Measurements from ENCODE around the gene MDM2.
"Not testable (repeated sequence)": the region's sequence is repeated elsewhere in the genome, so short reads cannot be mapped to it uniquely, and the experiment has no call there.

The MDM2 gene

GRCh38 chr12:68791897-68792481, 16.0 kb upstream of the MDM2 start:
- Mint-ChIP-seq H3K4me1 (peaks cover 7% of the 10 kb centered on the region), H3K9me3 (no peaks in the 10 kb centered on the region), H3K4me3 (no peak overlapping the region), H3K27me3 (no peaks in the 10 kb centered on the region), H3K36me3 (no peaks in the 10 kb centered on the region), H3K27ac (no peak overlapping the region)
- ATAC-seq (ENCODE audit: low read depth) (no peak), DNase-seq (ENCODE audit: low spot score in 2 of 2) (no peak)

- Mint-ChIP-seq H3K9me3 (no peaks in the 10 kb centered on the region), H3K4me3 (no peak overlapping the region), H3K36me3 (no peaks in the 10 kb centered on the region), H3K27me3 (no peaks in the 10 kb centered on the region), H3K4me1 (peaks cover 2% of the 10 kb centered on the region), H3K27ac (no peak overlapping the region)
- DNase-seq (ENCODE audit: low spot score in 2 of 2), result peak; percentile 5 to 17
- peak; percentile 93 for ATAC-seq (ENCODE audit: low read depth)
Measured at GRCh38 chr12:68792952-68793351, 15.0 kb upstream of the MDM2 start.

- no peak for ATAC-seq (ENCODE audit: low read depth)
- DNase-seq (ENCODE audit: low spot score in 2 of 2), result no peak
- H3K36me3 Mint-ChIP-seq, result no peaks in the 10 kb centered on the region
- no peak overlapping the region for H3K4me3 Mint-ChIP-seq
- no peaks in the 10 kb centered on the region for H3K27me3 Mint-ChIP-seq
- H3K4me1 Mint-ChIP-seq, result peaks cover 2% of the 10 kb centered on the region
- no peak overlapping the region for H3K27ac Mint-ChIP-seq
- no peaks in the 10 kb centered on the region for H3K9me3 Mint-ChIP-seq
Measured at GRCh38 chr12:68793436-68793835, 14.5 kb upstream of the MDM2 start.

- no peak for ATAC-seq (ENCODE audit: low read depth)
- Mint-ChIP-seq H3K4me3 (no peak overlapping the region), H3K36me3 (no peaks in the 10 kb centered on the region), H3K27ac (no peak overlapping the region), H3K4me1 (peaks cover 2% of the 10 kb centered on the region), H3K9me3 (no peaks in the 10 kb centered on the region), H3K27me3 (peaks cover 2% of the 10 kb centered on the region)
- DNase-seq (ENCODE audit: low spot score in 2 of 2), result no peak
Measured at GRCh38 chr12:68793975-68794652, 13.9 kb upstream of the MDM2 start.

GRCh38 chr12:68794653-68795251, 13.2 kb upstream of the MDM2 start:
- no peak overlapping the region for H3K4me3 Mint-ChIP-seq
- peaks cover 2% of the 10 kb centered on the region for H3K27me3 Mint-ChIP-seq
- H3K36me3 Mint-ChIP-seq, result no peaks in the 10 kb centered on the region
- no peak overlapping the region for H3K27ac Mint-ChIP-seq
- DNase-seq (ENCODE audit: low spot score in 2 of 2) (no peak), ATAC-seq (ENCODE audit: low read depth) (no peak)
- H3K4me1 Mint-ChIP-seq, result no peaks in the 10 kb centered on the region
- H3K9me3 Mint-ChIP-seq, result no peaks in the 10 kb centered on the region

GRCh38 chr12:68796399-68796798, 11.6 kb upstream of the MDM2 start:
- H3K4me3 Mint-ChIP-seq, result no peak overlapping the region
- H3K27ac Mint-ChIP-seq, result no peak overlapping the region
- no peaks in the 10 kb centered on the region for H3K4me1 Mint-ChIP-seq
- DNase-seq (ENCODE audit: low spot score in 2 of 2), result no peak
- peaks cover 2% of the 10 kb centered on the region for H3K27me3 Mint-ChIP-seq
- no peak for ATAC-seq (ENCODE audit: low read depth)
- no peaks in the 10 kb centered on the region for H3K9me3 Mint-ChIP-seq
- H3K36me3 Mint-ChIP-seq, result no peaks in the 10 kb centered on the region

GRCh38 chr12:68798882-68799234, 9.1 kb upstream of the MDM2 start:
- Mint-ChIP-seq H3K9me3 (no peaks in the 10 kb centered on the region), H3K36me3 (no peaks in the 10 kb centered on the region), H3K4me1 (no peaks in the 10 kb centered on the region), H3K27me3 (peaks cover 2% of the 10 kb centered on the region), H3K4me3 (no peak overlapping the region), H3K27ac (no peak overlapping the region)
- no peak for ATAC-seq (ENCODE audit: low read depth)
- DNase-seq (ENCODE audit: low spot score in 2 of 2), result no peak

- no peak for ATAC-seq (ENCODE audit: low read depth)
- Mint-ChIP-seq H3K4me1 (no peaks in the 10 kb centered on the region), H3K9me3 (no peaks in the 10 kb centered on the region), H3K36me3 (no peaks in the 10 kb centered on the region), H3K27me3 (peaks cover 2% of the 10 kb centered on the region), H3K4me3 (no peak overlapping the region), H3K27ac (no peak overlapping the region)
- DNase-seq (ENCODE audit: low spot score in 2 of 2), result no peak
Measured at GRCh38 chr12:68800294-68800693, 7.7 kb upstream of the MDM2 start.

GRCh38 chr12:68801124-68801523, 6.9 kb upstream of the MDM2 start:
- ATAC-seq (ENCODE audit: low read depth); H3K9me3 Mint-ChIP-seq: not testable (repeated sequence)

GRCh38 chr12:68802372-68802745, 5.6 kb upstream of the MDM2 start:
- not testable (repeated sequence) for H3K4me1 Mint-ChIP-seq; H3K27me3 Mint-ChIP-seq; H3K36me3 Mint-ChIP-seq; H3K4me3 Mint-ChIP-seq; ATAC-seq (ENCODE audit: low read depth); H3K27ac Mint-ChIP-seq; DNase-seq (ENCODE audit: low spot score in 2 of 2); H3K9me3 Mint-ChIP-seq

More at GRCh38 chr12:68801124-68801523, 6.9 kb upstream of the MDM2 start:
- not testable (repeated sequence) for H3K27ac Mint-ChIP-seq; H3K36me3 Mint-ChIP-seq; H3K4me1 Mint-ChIP-seq; DNase-seq (ENCODE audit: low spot score in 2 of 2); H3K27me3 Mint-ChIP-seq; H3K4me3 Mint-ChIP-seq

- DNase-seq (ENCODE audit: low spot score in 2 of 2); H3K9me3 Mint-ChIP-seq; H3K4me1 Mint-ChIP-seq; H3K4me3 Mint-ChIP-seq; ATAC-seq (ENCODE audit: low read depth); H3K36me3 Mint-ChIP-seq; H3K27ac Mint-ChIP-seq; H3K27me3 Mint-ChIP-seq: not testable (repeated sequence)
Measured at GRCh38 chr12:68802911-68803651, 4.9 kb upstream of the MDM2 start.

- Mint-ChIP-seq H3K4me3 (no peak overlapping the region), H3K4me1 (peaks cover 3% of the 10 kb centered on the region), H3K27me3 (no peaks in the 10 kb centered on the region), H3K36me3 (no peaks in the 10 kb centered on the region), H3K9me3 (no peaks in the 10 kb centered on the region), H3K27ac (no peak overlapping the region)
- no peak for DNase-seq (ENCODE audit: low spot score in 2 of 2)
- ATAC-seq (ENCODE audit: low read depth), result no peak
Measured at GRCh38 chr12:68803948-68804656, 3.9 kb upstream of the MDM2 start.

GRCh38 chr12:68804657-68805591, 3.1 kb upstream of the MDM2 start:
- no peak overlapping the region for H3K27ac Mint-ChIP-seq
- H3K36me3 Mint-ChIP-seq, result no peaks in the 10 kb centered on the region
- ATAC-seq (ENCODE audit: low read depth) (no peak), DNase-seq (ENCODE audit: low spot score in 2 of 2) (no peak)
- no peaks in the 10 kb centered on the region for H3K27me3 Mint-ChIP-seq
- H3K4me1 Mint-ChIP-seq, result peaks cover 4% of the 10 kb centered on the region
- no peak overlapping the region for H3K4me3 Mint-ChIP-seq
- H3K9me3 Mint-ChIP-seq, result no peaks in the 10 kb centered on the region
